ENCODE results near the gene IPPK. TPM values are rescaled to one million over a fixed set of nuclear protein-coding genes. Genes with fewer than 3 reads are reported as not detected.

The IPPK gene
- total and polyA plus RNA-seq, 3 donors from 2014 or later, result 21.0 to 25.0 (median 21.9) TPM

- Histone ChIP-seq H3K4me1 (peaks cover 10% of the 10 kb centered on the region), H3K27me3 (no peaks in the 10 kb centered on the region), H3K4me3 (no peak overlapping the region), H3K27ac (no peak overlapping the region), H3K36me3 (ENCODE audit: low read depth, missing control alignments) (no peaks in the 10 kb centered on the region), H3K9me3 (no peaks in the 10 kb centered on the region)
- TF ChIP-seq POLR2A (IDR thresholded peaks at IDR 0.05), result no peak
- TF ChIP-seq, protein P1, sequence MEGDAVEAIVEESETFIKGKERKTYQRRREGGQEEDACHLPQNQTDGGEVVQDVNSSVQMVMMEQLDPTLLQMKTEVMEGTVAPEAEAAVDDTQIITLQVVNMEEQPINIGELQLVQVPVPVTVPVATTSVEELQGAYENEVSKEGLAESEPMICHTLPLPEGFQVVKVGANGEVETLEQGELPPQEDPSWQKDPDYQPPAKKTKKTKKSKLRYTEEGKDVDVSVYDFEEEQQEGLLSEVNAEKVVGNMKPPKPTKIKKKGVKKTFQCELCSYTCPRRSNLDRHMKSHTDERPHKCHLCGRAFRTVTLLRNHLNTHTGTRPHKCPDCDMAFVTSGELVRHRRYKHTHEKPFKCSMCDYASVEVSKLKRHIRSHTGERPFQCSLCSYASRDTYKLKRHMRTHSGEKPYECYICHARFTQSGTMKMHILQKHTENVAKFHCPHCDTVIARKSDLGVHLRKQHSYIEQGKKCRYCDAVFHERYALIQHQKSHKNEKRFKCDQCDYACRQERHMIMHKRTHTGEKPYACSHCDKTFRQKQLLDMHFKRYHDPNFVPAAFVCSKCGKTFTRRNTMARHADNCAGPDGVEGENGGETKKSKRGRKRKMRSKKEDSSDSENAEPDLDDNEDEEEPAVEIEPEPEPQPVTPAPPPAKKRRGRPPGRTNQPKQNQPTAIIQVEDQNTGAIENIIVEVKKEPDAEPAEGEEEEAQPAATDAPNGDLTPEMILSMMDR (IDR thresholded peaks at IDR 0.05), result no peak
- intact Hi-C loops (cut with DNase I; ENCODE audit: low total_unique reads), result no loop called here
- no peak for DNase-seq
- 88 to 90% methylated on average over 11 of the region's 11 CpGs for WGBS, 2 donors
Measured at GRCh38 chr9:92656537-92656925, 13.4 kb downstream of the IPPK start.

GRCh38 chr9:92655896-92656536 is 13.9 kb downstream of the IPPK start:
- TF ChIP-seq POLR2A (IDR thresholded peaks at IDR 0.05), result no peak
- TF ChIP-seq, protein P1 (IDR thresholded peaks at IDR 0.05), result no peak
- H3K4me3 ChIP-seq, result no peak overlapping the region
- no peak overlapping the region for H3K27ac ChIP-seq
- no peaks in the 10 kb centered on the region for H3K27me3 ChIP-seq
- intact Hi-C loops (cut with DNase I; ENCODE audit: low total_unique reads), result no loop called here
- 81 to 83% methylated on average over 6 to 9 of the region's 9 CpGs for WGBS, 2 donors
- H3K9me3 ChIP-seq, result no peaks in the 10 kb centered on the region
- DNase-seq, result no peak
- H3K36me3 ChIP-seq (ENCODE audit: low read depth, missing control alignments), result no peaks in the 10 kb centered on the region
- peaks cover 13% of the 10 kb centered on the region for H3K4me1 ChIP-seq

DNA sequence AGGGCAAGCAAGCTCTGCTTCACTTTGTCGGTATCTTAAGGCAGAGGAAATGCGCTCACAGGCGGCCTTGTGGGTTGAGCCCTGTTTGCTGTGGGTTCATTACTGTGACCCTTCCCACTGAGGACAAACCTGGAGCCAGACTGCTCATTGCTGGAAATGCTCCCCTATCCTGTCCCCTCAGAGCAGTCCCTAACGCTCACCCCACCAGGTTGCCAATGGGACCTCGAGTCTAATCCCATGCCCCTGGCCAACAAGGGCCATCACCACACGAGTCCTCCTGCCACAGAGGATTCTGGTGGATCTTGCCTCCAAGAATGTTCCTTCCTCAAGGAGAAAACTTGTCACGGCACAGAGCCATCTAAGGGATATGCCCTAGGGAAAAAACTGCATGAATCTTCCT is 14.6 kb downstream of the IPPK start:
- H3K27me3 ChIP-seq, result no peaks in the 10 kb centered on the region
- H3K36me3 ChIP-seq (ENCODE audit: low read depth, missing control alignments), result no peaks in the 10 kb centered on the region
- peaks cover 20% of the 10 kb centered on the region for H3K4me1 ChIP-seq
- no peak overlapping the region for H3K4me3 ChIP-seq
- no peaks in the 10 kb centered on the region for H3K9me3 ChIP-seq
- TF ChIP-seq, protein P1 (IDR thresholded peaks at IDR 0.05), result no peak
- TF ChIP-seq POLR2A (IDR thresholded peaks at IDR 0.05), result no peak
- no peak for DNase-seq
- WGBS, 2 donors, result 91 to 92% methylated on average over 5 to 7 of the region's 7 CpGs
- no peak overlapping the region for H3K27ac ChIP-seq
- intact Hi-C loops (cut with DNase I; ENCODE audit: low total_unique reads), result no loop called here

- Histone ChIP-seq H3K27ac (no peak overlapping the region), H3K4me1 (peaks cover 21% of the 10 kb centered on the region), H3K27me3 (no peaks in the 10 kb centered on the region), H3K4me3 (no peak overlapping the region), H3K36me3 (ENCODE audit: low read depth, missing control alignments) (no peaks in the 10 kb centered on the region), H3K9me3 (no peaks in the 10 kb centered on the region)
- intact Hi-C loops (cut with DNase I; ENCODE audit: low total_unique reads), result no loop called here
- no peak for DNase-seq
- 95 to 97% methylated on average over 16 to 19 of the region's 19 CpGs for WGBS, 2 donors
- TF ChIP-seq, protein P1 (IDR thresholded peaks at IDR 0.05), result no peak
- no peak for TF ChIP-seq POLR2A (IDR thresholded peaks at IDR 0.05)
Measured at GRCh38 chr9:92654481-92655301, 15.2 kb downstream of the IPPK start.

All from testis (tissue), 3 donors.